ENCODE results near the gene SEMA4D. TPM values are rescaled to one million over a fixed set of nuclear protein-coding genes. Genes with fewer than 3 reads are reported as not detected.

Gene SEMA4D
- total RNA-seq, 4 donors from 2014 or later = 37.3 to 50.1 (median 42.6) TPM

- Histone ChIP-seq H3K27me3 (no peaks in the 10 kb centered on the region), H3K36me3 (no peaks in the 10 kb centered on the region), H3K4me1 (peaks cover 14% of the 10 kb centered on the region), H3K27ac (no peak overlapping the region), H3K4me3 (no peak overlapping the region), H3K9me3 (no peaks in the 10 kb centered on the region)
- WGBS = 85% methylated on average over 6 of the region's 6 CpGs
- no peak for DNase-seq (ENCODE audit: low spot score in 2 of 2)
- no peak for TF ChIP-seq EP300 (IDR thresholded peaks at IDR 0.05)
- TF ChIP-seq POLR2A (IDR thresholded peaks at IDR 0.05) = no peak
- TF ChIP-seq, protein P1, sequence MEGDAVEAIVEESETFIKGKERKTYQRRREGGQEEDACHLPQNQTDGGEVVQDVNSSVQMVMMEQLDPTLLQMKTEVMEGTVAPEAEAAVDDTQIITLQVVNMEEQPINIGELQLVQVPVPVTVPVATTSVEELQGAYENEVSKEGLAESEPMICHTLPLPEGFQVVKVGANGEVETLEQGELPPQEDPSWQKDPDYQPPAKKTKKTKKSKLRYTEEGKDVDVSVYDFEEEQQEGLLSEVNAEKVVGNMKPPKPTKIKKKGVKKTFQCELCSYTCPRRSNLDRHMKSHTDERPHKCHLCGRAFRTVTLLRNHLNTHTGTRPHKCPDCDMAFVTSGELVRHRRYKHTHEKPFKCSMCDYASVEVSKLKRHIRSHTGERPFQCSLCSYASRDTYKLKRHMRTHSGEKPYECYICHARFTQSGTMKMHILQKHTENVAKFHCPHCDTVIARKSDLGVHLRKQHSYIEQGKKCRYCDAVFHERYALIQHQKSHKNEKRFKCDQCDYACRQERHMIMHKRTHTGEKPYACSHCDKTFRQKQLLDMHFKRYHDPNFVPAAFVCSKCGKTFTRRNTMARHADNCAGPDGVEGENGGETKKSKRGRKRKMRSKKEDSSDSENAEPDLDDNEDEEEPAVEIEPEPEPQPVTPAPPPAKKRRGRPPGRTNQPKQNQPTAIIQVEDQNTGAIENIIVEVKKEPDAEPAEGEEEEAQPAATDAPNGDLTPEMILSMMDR (IDR thresholded peaks at IDR 0.05) = no peak
- TF ChIP-seq POLR2AphosphoS5 (IDR thresholded peaks at IDR 0.05) = no peak
Observed at GRCh38 chr9:89524963-89525362, 27.1 kb upstream of the SEMA4D start.

GRCh38 chr9:89523948-89524347 is 26.0 kb upstream of the SEMA4D start:
- no peaks in the 10 kb centered on the region for H3K36me3 ChIP-seq
- H3K4me3 ChIP-seq = no peak overlapping the region
- H3K27ac ChIP-seq = no peak overlapping the region
- 76% methylated on average over 3 of the region's 3 CpGs for WGBS
- H3K4me1 ChIP-seq = peaks cover 11% of the 10 kb centered on the region
- H3K9me3 ChIP-seq = no peaks in the 10 kb centered on the region
- no peak for DNase-seq (ENCODE audit: low spot score in 2 of 2)
- TF ChIP-seq POLR2AphosphoS5 (IDR thresholded peaks at IDR 0.05) (no peak), EP300 (IDR thresholded peaks at IDR 0.05) (no peak), POLR2A (IDR thresholded peaks at IDR 0.05) (no peak)
- TF ChIP-seq, protein P1 (IDR thresholded peaks at IDR 0.05) = no peak
- no peaks in the 10 kb centered on the region for H3K27me3 ChIP-seq

- DNase-seq (ENCODE audit: low spot score in 2 of 2) = no peak
- H3K4me3 ChIP-seq = no peak overlapping the region
- H3K36me3 ChIP-seq = no peaks in the 10 kb centered on the region
- peaks cover 8% of the 10 kb centered on the region for H3K4me1 ChIP-seq
- H3K27me3 ChIP-seq = no peaks in the 10 kb centered on the region
- H3K27ac ChIP-seq = no peak overlapping the region
- no peaks in the 10 kb centered on the region for H3K9me3 ChIP-seq
- 82% methylated on average over 1 of the region's 2 CpGs for WGBS
- TF ChIP-seq POLR2A (IDR thresholded peaks at IDR 0.05) (no peak), EP300 (IDR thresholded peaks at IDR 0.05) (no peak), POLR2AphosphoS5 (IDR thresholded peaks at IDR 0.05) (no peak)
- TF ChIP-seq, protein P1 (IDR thresholded peaks at IDR 0.05) = no peak
Observed at GRCh38 chr9:89522959-89523285, 25.0 kb upstream of the SEMA4D start.

GRCh38 chr9:89522261-89522958 is 24.5 kb upstream of the SEMA4D start:
- Histone ChIP-seq H3K4me1 (peaks cover 6% of the 10 kb centered on the region), H3K36me3 (no peaks in the 10 kb centered on the region), H3K9me3 (no peaks in the 10 kb centered on the region), H3K27ac (no peak overlapping the region), H3K4me3 (no peak overlapping the region), H3K27me3 (no peaks in the 10 kb centered on the region)
- TF ChIP-seq POLR2AphosphoS5 (IDR thresholded peaks at IDR 0.05) = no peak
- TF ChIP-seq POLR2A (IDR thresholded peaks at IDR 0.05) = no peak
- TF ChIP-seq, protein P1 (IDR thresholded peaks at IDR 0.05) = no peak
- no peak for TF ChIP-seq EP300 (IDR thresholded peaks at IDR 0.05)
- no peak for DNase-seq (ENCODE audit: low spot score in 2 of 2)
- 78% methylated on average over 11 of the region's 11 CpGs for WGBS

DNA sequence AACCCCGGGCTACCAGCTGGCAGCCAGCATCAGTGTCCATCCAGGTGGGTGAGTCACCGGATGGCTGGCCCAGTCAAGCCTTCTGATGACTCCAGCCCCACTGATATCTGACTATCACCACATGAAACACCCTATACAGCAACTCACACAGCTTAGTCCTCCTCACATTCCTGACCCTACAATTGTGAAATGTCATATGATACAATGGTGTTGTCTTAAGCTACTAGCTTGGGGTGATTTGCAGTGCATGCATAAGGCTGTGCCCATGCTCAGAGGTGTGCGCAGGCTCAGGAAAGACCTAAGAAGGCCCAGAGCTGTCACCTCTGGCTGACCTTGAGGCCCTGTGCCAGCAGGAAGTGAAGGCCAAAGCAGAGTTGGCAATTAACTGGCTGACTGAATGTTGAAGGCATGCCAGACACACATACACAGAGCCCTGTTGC is 21.5 kb upstream of the SEMA4D start:
- no peak overlapping the region for H3K27ac ChIP-seq
- DNase-seq (ENCODE audit: low spot score in 2 of 2) = no peak
- H3K27me3 ChIP-seq = no peaks in the 10 kb centered on the region
- peaks cover 2% of the 10 kb centered on the region for H3K4me1 ChIP-seq
- TF ChIP-seq POLR2A (IDR thresholded peaks at IDR 0.05) (no peak), POLR2AphosphoS5 (IDR thresholded peaks at IDR 0.05) (no peak), EP300 (IDR thresholded peaks at IDR 0.05) (no peak)
- TF ChIP-seq, protein P1 (IDR thresholded peaks at IDR 0.05) = no peak
- H3K9me3 ChIP-seq = no peaks in the 10 kb centered on the region
- no peaks in the 10 kb centered on the region for H3K36me3 ChIP-seq
- WGBS = 86% methylated on average over 1 of the region's 3 CpGs
- no peak overlapping the region for H3K4me3 ChIP-seq
